Brain microvascular endothelial cell (primary cell): Measurements from ENCODE around the gene LCNL1.
A peak's percentile ranks its signal among the peaks of the same experiment; 100 is the strongest.

Experiments
- DNase-seq: peaks from one replicate; pipeline ENCODE4 v3.0.0-alpha.2; 2020
- H3K27ac ChIP-seq: fragments of 250-450 bp; sonication (Bioruptor Pico); 2 replicates; pipeline ENCODE4 v1.5.1; 2020; ENCODE audit warnings: mild to moderate bottlenecking, moderate library complexity
- H3K27me3 ChIP-seq: fragments of 250-450 bp; sonication (Bioruptor Pico); replicated peaks from 2 replicates; pipeline ENCODE4 v1.5.1; 2020; ENCODE audit warnings: mild to moderate bottlenecking
- H3K36me3 ChIP-seq: fragments of 250-450 bp; sonication (Bioruptor Pico); replicated peaks from 2 replicates; pipeline ENCODE4 v1.5.1; 2020; ENCODE audit warnings: mild to moderate bottlenecking
- H3K4me3 ChIP-seq: 2 replicates; pipeline ENCODE4 v1.5.1; 2011; ENCODE audit warnings: low read depth, mild to moderate bottlenecking, control low read depth, low read length, moderate library complexity
- CTCF ChIP-seq: IDR thresholded peaks from 2 replicates; pipeline ENCODE4 v1.5.1; 2011; ENCODE audit warnings: low read depth, mild to moderate bottlenecking, moderate library complexity, low read length, control low read depth, inconsistent platforms; ENCODE audit errors: missing control alignments
- in situ Hi-C: cut with HindIII; loops from 2 replicates; pipeline ENCODE4 v1.10.0; 2017; ENCODE audit warnings: low sequenced_read_pairs, low pct_ligation_motif_present

LCNL1 gene

GRCh38 chr9:137021568-137021978 lies 38.8 kb downstream of the LCNL1 start:
- Histone ChIP-seq H3K27ac (no peak overlapping the region), H3K27me3 (no peaks in the 10 kb centered on the region), H3K36me3 (peaks cover 10% of the 10 kb centered on the region), H3K4me3 (no peak overlapping the region)
- no peak for DNase-seq
- in situ Hi-C loops: no loop called here
- no peak for TF ChIP-seq CTCF

- no peak overlapping the region for H3K27ac ChIP-seq
- H3K27me3 ChIP-seq: no peaks in the 10 kb centered on the region
- peaks cover 7% of the 10 kb centered on the region for H3K36me3 ChIP-seq
- no peak for TF ChIP-seq CTCF
- no peak overlapping the region for H3K4me3 ChIP-seq
- DNase-seq: peak; percentile 47
- in situ Hi-C loops: no loop called here
These were observed 39.3 kb downstream of the LCNL1 start for GRCh38 chr9:137021979-137022661.

- in situ Hi-C loops: no loop called here
- Histone ChIP-seq H3K27me3 (no peaks in the 10 kb centered on the region), H3K27ac (no peak overlapping the region), H3K36me3 (peaks cover 2% of the 10 kb centered on the region), H3K4me3 (no peak overlapping the region)
- TF ChIP-seq CTCF: no peak
- no peak for DNase-seq
These were observed 39.8 kb downstream of the LCNL1 start for GRCh38 chr9:137022662-137023008.

- no peaks in the 10 kb centered on the region for H3K27me3 ChIP-seq
- no peak overlapping the region for H3K4me3 ChIP-seq
- in situ Hi-C loops: no loop called here
- TF ChIP-seq CTCF: no peak
- H3K27ac ChIP-seq: no peak overlapping the region
- peaks cover 2% of the 10 kb centered on the region for H3K36me3 ChIP-seq
- DNase-seq: no peak
These were observed 40.4 kb downstream of the LCNL1 start for GRCh38 chr9:137023157-137023556.

GRCh38 chr9:137023583-137023991 lies 40.8 kb downstream of the LCNL1 start:
- no peaks in the 10 kb centered on the region for H3K27me3 ChIP-seq
- DNase-seq: no peak
- in situ Hi-C loops: no loop called here
- TF ChIP-seq CTCF: peak; percentile 9
- peaks cover 2% of the 10 kb centered on the region for H3K36me3 ChIP-seq
- H3K27ac ChIP-seq: no peak overlapping the region
- H3K4me3 ChIP-seq: no peak overlapping the region

GRCh38 chr9:137025517-137025966 lies 42.7 kb downstream of the LCNL1 start:
- no peak for DNase-seq
- TF ChIP-seq CTCF: no peak
- H3K36me3 ChIP-seq: no peaks in the 10 kb centered on the region
- H3K27ac ChIP-seq: no peak overlapping the region
- H3K27me3 ChIP-seq: no peaks in the 10 kb centered on the region
- in situ Hi-C loops: loop anchor here (25.0 kb wide), 2 partner anchors 88 to 213 kb away; partner anchors contain the start of genes C8G, FBXW5 and RABL6
- no peak overlapping the region for H3K4me3 ChIP-seq
